Renal pelvis (tissue), 4 donors: Measurements from ENCODE around the gene MYOZ1. TPM values are rescaled to one million over a fixed set of nuclear protein-coding genes. Genes with fewer than 3 reads are reported as not detected.
"Not testable (repeated sequence)": the region's sequence is repeated elsewhere in the genome, so short reads cannot be mapped to it uniquely, and the experiment has no call there.

Experiments used
- DNase-seq: peaks from one replicate; pipeline ENCODE4 v3.0.0-alpha.2; 2013
- polyA plus RNA-seq, 3 donors: library from polyadenylated mRNA; unstranded; fragments of 120-200 nt; gene quantifications; one replicate each; pipeline ENCODE4 v1.2.1, GENCODE V29; 2013; ENCODE audit not compliant: insufficient read length in 3 of 3

The MYOZ1 gene
- polyA plus RNA-seq, 3 donors, result 4.6 to 6.0 (median 6.0) TPM

- DNase-seq, result no peak
Observed at GRCh38 chr10:73648975-73649829, 7.9 kb upstream of the MYOZ1 start.

GRCh38 chr10:73647875-73648651 is 6.8 kb upstream of the MYOZ1 start:
- no peak for DNase-seq

GRCh38 chr10:73647211-73647874 is 6.1 kb upstream of the MYOZ1 start:
- DNase-seq, result peak; percentile 81

- DNase-seq, result no peak
Observed at GRCh38 chr10:73646598-73647041, 5.3 kb upstream of the MYOZ1 start.

- no peak for DNase-seq
Observed at GRCh38 chr10:73645251-73645650, 4.0 kb upstream of the MYOZ1 start.

GRCh38 chr10:73644767-73645166 is 3.5 kb upstream of the MYOZ1 start:
- no peak for DNase-seq

- DNase-seq, result no peak
Observed at GRCh38 chr10:73644015-73644743, 2.9 kb upstream of the MYOZ1 start.

- no peak for DNase-seq
Observed at GRCh38 chr10:73643362-73643761, 2.1 kb upstream of the MYOZ1 start.

GRCh38 chr10:73639286-73639685 is 2.0 kb downstream of the MYOZ1 start:
- DNase-seq, result no peak

GRCh38 chr10:73635781-73636180 is 5.5 kb downstream of the MYOZ1 start:
- DNase-seq, result no peak

GRCh38 chr10:73634421-73634820 is 6.9 kb downstream of the MYOZ1 start:
- DNase-seq, result no peak

GRCh38 chr10:73629165-73629564 is 12.1 kb downstream of the MYOZ1 start:
- no peak for DNase-seq

- no peak for DNase-seq
Observed at GRCh38 chr10:73628405-73628804, 12.9 kb downstream of the MYOZ1 start.

- no peak for DNase-seq
Observed at GRCh38 chr10:73627300-73627699, 14.0 kb downstream of the MYOZ1 start.

GRCh38 chr10:73625884-73626752 is 15.2 kb downstream of the MYOZ1 start:
- peak; percentile 99 for DNase-seq

GRCh38 chr10:73625004-73625883 is 16.0 kb downstream of the MYOZ1 start:
- DNase-seq, result peak; percentile 66

GRCh38 chr10:73623056-73623455 is 18.2 kb downstream of the MYOZ1 start:
- no peak for DNase-seq

- not testable (repeated sequence) for DNase-seq
Observed at GRCh38 chr10:73620974-73621373, 20.3 kb downstream of the MYOZ1 start.

- not testable (repeated sequence) for DNase-seq
Observed at GRCh38 chr10:73617143-73617542, 24.1 kb downstream of the MYOZ1 start.

GRCh38 chr10:73614720-73615119 is 26.6 kb downstream of the MYOZ1 start:
- DNase-seq, result no peak
